Activated CD4-positive, alpha-beta T cell treated with anti-CD3 and anti-CD28 coated beads, Interleukin-2, amount 50 U/mL, for 16 hours (primary cell): ENCODE data around the gene TRIM49D1.
"Not testable (repeated sequence)": the region's sequence is repeated elsewhere in the genome, so short reads cannot be mapped to it uniquely, and the experiment has no call there.

Source experiments
- DNase-seq: peaks from one replicate; pipeline ENCODE4 v3.0.0-alpha.2; 2020

Gene TRIM49D1, protein sequence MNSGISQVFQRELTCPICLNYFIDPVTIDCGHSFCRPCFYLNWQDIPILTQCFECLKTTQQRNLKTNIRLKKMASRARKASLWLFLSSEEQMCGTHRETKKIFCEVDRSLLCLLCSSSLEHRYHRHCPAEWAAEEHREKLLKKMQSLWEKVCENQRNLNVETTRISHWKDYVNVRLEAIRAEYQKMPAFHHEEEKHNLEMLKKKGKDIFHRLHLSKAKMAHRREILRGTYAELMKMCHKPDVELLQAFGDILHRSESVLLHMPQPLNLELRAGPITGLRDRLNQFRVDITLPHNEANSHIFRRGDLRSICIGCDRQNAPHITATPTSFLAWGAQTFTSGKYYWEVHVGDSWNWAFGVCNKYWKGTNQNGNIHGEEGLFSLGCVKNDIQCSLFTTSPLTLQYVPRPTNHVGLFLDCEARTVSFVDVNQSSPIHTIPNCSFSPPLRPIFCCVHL

DNA sequence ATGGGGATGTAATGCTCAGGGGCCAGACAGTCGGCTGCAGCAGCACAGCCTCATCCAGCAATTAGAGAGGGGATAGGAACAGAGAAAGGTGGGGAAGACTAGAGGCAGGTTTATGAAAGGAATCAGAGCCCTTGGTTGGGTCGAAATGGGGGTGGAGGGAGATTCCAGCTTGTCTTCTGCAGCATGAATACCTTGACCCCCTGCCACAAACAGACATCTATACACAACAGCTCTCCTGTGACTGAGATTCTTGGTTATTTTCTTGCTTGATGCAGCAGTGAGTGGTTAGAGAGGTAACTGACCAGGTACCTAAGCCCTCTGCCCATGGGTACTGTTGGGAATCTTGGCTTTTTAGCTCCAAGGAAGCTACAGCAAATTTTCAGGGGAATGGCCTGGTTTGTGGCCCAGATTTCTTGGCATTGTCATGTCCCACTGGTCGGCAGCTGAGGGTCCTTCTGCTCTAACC, at the start of gene TRIM49D1:
Gene TRIM49D1 (minus strand): TSS at position 51 of the 466 bp plus-strand sequence. CDS start 4,535 bp downstream, outside the sequence.
- no peak for DNase-seq

DNA sequence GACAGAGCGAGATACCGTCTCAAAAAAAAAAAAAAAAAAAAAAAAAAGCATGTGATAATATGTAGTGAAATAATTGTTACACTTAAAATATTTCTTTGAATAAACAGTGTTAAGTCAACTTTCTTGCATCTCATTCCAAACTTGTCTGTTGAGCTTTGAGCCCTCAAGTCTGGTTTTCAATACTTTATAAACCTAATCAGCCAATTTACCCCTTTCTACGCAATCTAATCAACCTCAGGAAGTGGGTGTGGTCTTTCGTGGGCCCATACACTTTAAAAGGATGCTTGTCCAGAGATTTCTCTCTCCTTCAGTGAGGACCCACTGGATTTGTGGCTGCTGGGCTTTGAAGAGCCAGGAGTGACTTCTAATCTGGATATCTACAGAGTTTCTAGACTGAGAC, 43.7 kb upstream of the TRIM49D1 start, which contains the start of gene TRIM64:
Gene TRIM64 (plus strand): TSS at position 301 of the 400 bp plus-strand sequence. CDS start 2,467 bp downstream, outside the sequence.
- DNase-seq = not testable (repeated sequence)

DNA sequence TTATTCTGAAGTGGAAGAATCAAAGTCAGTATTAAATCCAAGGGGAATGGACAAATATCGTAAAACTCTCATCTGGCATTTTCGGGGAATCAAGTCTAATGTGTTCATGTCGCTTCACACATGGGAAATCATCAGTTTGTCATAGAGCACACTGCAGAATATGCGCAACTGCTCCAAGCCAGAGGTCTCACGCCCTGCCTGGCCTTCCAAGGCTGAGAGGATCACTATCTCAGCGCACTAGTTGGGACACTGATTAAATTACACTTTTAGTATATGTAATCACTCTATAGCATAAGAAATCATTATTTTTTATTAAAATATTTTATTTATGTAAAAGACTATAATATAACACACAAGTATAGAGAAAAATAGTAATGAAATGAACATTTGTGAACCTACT, 38.8 kb upstream of the TRIM49D1 start:
- not testable (repeated sequence) for DNase-seq

DNA sequence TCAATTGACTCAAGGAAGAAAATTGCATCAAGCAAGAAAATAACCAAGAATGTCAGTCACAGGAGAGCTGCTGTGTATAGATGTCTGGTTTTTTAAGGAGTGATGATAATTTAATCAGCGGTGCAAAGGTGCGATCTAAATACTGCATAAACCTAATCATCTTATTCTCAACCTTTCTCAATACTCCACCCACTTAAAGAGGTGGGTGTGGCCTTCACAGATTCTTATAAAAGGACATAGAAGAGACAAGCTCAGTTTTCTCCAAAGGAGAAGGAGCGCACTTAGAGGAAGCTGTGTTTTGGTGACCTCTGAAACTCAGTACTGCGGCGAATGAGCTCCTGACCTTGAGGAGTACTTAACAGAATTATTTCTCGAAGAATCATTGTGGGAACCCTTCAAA, 1.7 kb upstream of the TRIM49D1 start, which contains the start of gene TRIM49D2:
Gene TRIM49D2 (plus strand): TSS at position 301 of the 400 bp plus-strand sequence. CDS start 2,698 bp downstream, outside the sequence.
- not testable (repeated sequence) for DNase-seq

DNA sequence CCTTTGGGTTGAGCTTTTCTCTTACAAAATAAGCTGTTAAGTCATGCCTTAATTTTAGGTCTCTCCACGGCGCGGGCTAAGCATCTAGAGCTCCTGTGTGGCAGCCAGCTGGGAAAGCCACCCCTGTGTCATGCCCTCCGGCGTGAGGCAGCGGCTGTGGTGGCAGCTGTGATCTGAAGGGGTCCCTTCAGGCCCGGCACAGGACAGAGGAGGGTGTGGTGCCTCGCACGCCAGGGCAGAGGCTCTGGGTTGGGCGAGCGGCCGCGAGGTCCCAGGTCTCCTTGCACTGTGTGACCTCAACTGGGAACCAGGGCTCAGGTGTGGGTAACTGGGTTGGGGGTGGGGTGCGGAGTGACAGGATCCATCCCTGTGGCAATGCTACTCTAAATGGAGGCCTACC, 21.2 kb downstream of the TRIM49D1 start:
- not testable (repeated sequence) for DNase-seq

DNA sequence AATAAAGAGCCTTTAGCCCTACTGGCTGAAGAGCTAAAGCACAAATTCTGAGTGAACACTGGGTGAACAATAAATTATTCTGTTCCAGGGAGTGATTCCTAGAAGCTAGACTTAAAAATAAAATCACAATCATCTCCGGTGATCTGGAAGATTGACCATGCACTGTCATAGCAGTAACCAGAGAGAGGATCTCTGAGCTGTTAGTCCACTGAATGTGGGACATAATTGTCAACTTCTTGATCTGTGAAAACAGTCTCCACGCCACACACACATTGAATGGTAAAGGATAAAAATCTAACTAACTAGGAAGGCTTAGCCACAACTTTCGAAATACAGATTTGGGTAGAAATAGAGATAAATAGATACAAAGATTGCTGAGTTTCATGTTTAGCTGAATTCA, 28.8 kb downstream of the TRIM49D1 start:
- not testable (repeated sequence) for DNase-seq

DNA sequence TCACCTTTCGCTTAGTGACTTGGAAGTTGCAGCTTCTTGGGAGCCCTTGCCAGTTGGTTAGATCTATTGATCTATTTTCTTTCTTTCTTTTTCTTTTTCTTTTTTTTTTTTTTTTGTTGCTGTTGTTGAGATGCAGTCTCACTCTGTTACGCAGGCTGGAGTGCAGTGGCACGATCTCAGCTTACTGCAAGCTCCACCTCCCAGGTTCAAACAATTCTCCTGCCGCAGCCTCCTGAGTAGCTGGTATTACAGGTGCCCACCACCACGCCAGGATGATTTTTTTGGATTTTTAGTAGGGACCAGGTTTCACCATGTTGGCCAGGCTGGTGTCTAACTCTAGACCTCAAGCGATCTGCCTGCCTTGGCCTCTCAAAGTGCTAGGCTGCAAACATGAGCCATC, 44.5 kb downstream of the TRIM49D1 start:
- not testable (repeated sequence) for DNase-seq

DNA sequence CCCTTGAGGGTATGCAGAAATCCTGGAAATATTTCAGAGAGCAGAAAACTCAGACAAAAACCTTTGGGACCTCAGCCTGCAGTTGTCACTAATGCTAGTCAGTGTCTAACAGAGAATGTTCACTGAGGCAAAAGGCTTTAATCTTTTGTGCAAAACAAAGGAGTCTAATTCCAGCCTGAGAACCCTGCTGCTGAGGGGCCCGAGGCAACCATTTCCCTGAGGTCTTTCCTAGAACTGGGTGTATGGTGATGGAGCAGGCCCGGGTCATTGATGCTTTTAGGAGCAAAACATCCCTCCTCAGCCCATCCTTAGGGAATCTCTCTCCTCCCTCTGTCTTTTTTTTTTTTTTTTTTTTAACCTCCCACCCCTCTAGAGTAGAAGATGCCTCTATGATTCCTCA, 49.5 kb downstream of the TRIM49D1 start:
- not testable (repeated sequence) for DNase-seq

DNA sequence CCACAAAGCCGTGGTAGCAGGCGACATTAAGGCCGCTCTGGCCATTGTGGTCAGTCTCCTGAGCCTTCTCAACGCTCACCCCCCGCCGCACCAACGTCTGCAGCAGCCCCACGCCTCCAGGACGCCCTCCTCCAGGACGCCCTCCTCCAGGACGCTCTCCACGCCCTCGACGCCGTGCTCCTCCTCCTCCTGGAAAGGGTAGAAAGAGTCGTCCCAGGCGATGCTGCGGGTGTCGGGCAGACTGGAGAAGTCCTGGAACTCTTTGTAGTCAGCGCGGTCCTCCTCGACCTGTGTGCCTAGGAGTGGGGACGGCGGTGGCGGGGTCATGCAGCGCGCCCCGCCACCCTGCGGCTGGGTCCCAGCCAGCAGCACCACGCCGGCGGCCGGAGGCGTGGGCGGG, 56.8 kb downstream of the TRIM49D1 start:
- DNase-seq = not testable (repeated sequence)

DNA sequence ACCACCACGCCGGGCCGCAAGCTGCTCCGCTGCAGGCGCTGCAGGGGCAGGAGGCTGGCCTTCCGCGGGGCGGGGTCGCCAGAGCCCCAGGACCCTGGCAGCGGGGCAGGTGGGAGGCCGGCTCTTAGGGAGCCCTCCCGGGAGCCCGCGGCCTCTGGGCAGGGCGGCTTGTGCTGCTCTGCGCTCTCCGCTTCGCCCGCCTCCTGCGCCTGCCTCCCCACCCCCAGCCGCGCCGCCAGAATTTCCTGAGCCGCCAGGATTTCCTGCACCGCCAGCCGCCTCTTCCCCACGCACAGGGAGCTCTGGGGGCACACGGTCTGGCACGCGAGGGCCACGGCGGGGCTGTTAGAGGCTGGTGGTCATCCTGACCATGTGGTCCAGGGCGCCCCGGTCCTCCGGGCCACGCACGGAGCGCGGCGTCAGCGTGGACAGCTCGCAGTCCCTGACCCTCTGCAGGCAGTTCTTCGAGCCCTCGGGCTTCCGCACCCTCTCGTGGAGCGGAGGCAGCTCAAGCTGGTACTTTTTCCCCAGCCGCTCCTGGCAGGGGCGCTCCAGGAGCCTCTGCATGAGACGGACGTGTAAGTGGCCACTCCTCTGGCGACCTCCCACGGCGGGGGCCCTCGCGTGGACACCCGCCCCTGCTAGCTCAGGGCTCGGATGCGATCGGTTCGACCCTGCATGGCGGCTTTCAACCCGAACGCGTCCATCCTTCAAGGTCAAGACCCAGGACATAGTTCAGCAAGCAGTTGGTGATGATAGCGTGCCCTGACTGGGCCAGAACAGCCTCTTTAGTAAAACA, 57.9 kb downstream of the TRIM49D1 start:
- DNase-seq = not testable (repeated sequence)
